Fibroblast of the aortic adventitia (primary cell): ENCODE results near the gene KIF23. TPM values are rescaled to one million over a fixed set of nuclear protein-coding genes. Genes with fewer than 3 reads are reported as not detected.

ENCODE experiments used
- DNase-seq: peaks from one replicate; pipeline ENCODE4 v3.0.0-alpha.2; 2010; ENCODE audit warnings: low read depth
- H3K4me3 ChIP-seq: 2 replicates; pipeline ENCODE4 v1.5.1; 2011; ENCODE audit warnings: low read depth, mild to moderate bottlenecking, control low read depth, low read length, moderate library complexity
- CTCF ChIP-seq: IDR thresholded peaks from 2 replicates; pipeline ENCODE4 v1.5.1; 2011; ENCODE audit warnings: mild to moderate bottlenecking, low read length, control low read depth, inconsistent platforms; ENCODE audit not compliant: insufficient read depth
- total RNA-seq: library from RNA; depleted of rRNA; stranded (reverse); fragments of >200 nt; gene quantifications from 2 replicates; pipeline ENCODE4 v1.2.3, GENCODE V29; 2012; ENCODE audit warnings: low replicate concordance

Gene KIF23
- total RNA-seq, 1 donor: 48.6 TPM

GRCh38 chr15:69462030-69462492, 47.9 kb downstream of the KIF23 start:
- no peak for TF ChIP-seq CTCF
- DNase-seq: no peak
- H3K4me3 ChIP-seq: peak overlapping the region; percentile 64

DNA sequence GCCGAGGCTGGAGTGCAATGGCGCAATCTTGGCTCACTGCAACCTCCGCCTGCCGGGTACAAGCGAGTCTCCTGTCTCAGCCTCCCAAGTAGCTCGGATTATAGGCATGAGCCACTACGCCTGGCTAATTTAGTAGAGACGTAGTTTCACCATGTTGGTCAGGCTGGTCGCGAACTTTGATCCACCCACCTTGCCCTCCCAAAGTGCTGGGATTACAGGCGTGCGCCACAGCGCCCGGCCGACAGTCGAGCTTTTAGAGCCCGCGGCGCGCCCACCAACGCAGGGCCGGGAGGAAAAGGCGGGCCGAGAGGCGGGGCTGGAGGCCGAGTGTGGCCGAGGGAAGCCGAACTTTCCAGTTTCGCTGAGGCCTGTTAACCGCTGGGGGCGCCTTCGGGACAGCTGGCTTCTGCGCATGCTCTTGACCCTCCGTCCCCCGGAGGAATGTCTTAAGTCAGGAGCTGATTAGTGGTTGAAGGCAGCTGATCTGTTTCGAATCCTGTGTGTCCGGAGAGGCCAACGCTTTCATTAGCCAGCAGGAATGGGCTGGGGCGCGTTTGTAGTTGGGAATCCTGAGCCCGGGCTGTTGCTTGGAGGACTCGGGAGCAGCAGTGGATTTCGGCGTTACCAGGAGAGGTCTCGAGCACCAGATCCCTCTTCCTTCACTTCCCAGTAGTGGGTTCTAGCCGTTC, 48.5 kb downstream of the KIF23 start:
- TF ChIP-seq CTCF: peak; percentile 84
- DNase-seq: peak; percentile 99
- peak overlapping the region; percentile 65 for H3K4me3 ChIP-seq

DNA sequence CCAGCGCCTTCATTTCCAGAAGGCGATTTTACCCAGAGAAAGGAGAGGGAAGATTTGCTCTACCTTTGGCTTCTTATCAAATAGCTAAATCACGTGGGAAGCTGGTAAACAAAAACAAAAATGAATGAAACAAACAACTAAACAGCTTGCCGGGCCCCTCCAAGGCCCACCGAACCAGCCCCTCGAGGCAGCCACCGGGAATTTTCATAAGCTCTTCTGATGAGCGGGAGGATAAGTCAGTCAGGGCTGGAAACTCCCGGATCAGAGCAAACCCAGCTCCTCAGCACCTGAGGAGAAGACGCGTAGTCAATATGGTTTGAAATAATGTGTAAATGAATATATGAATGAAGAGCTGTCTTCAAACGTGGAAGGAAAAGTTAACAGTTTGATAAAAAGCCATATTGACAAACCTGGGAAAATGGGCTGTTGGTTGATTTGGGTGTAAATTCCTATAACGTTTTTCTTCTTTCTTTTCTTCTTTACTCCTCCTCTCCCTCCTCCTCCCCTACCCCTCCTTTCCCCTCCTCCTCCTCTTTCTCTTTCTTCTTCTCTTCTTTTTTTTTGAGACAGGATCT, 49.1 kb downstream of the KIF23 start:
- H3K4me3 ChIP-seq: peak overlapping the region; percentile 65
- no peak for DNase-seq
- TF ChIP-seq CTCF: no peak

DNA sequence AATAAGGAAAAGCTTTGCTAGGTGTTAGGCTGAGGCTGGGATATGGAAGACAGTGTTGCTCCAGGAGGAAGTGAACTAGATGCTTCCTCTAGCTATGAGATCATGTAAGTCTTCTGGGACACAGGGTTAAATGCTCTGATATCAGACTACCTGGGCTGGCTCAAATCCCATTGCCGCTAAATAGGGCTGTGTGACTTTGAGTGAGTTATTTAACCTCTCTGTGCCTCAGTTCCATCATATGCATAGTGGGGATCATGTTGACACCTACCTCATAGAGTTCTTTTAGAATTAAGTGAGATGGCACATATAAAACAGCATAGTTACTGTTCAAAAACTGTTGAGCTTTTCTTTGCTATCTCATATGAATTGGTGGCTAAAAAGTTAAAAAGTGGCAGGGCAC, 51.1 kb downstream of the KIF23 start:
- no peak for TF ChIP-seq CTCF

DNA sequence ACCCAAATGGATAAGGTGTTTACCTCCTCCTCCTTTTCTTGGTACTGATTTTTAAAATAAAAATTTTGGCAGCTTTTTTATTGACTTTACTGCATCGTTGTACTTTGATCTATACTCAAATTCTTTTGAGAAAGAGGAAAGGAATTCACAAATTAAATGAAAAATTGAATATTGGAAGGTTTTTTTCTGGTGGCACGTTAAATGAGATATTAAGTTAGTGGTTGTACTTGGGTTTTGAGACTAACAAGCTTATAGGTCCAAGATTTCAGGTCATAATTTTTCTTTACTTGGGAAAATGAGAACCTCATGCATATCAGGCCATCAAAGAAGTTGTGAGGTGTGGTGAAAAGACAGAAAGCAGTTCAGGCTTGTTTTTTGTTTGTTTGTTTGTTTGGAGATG, 52.6 kb downstream of the KIF23 start:
- no peak for TF ChIP-seq CTCF
- DNase-seq: no peak

More for the DNA sequence above, 51.1 kb downstream of the KIF23 start:
- no peak overlapping the region for H3K4me3 ChIP-seq
- no peak for DNase-seq

GRCh38 chr15:69467636-69468035, 53.5 kb downstream of the KIF23 start:
- no peak overlapping the region for H3K4me3 ChIP-seq
- no peak for DNase-seq
- no peak for TF ChIP-seq CTCF

More for the DNA sequence above, 52.6 kb downstream of the KIF23 start:
- no peak overlapping the region for H3K4me3 ChIP-seq
